Mesothelial cell of epicardium (in vitro differentiated cells): ENCODE data around the gene AJM1. TPM values are rescaled to one million over a fixed set of nuclear protein-coding genes. Genes with fewer than 3 reads are reported as not detected.
A peak's percentile ranks its signal among the peaks of the same experiment; 100 is the strongest.

Experiments used
- DNase-seq, 2 experiments: peaks; one replicate each; pipeline ENCODE4 v3.0.0; 2021; ENCODE audit warnings: low spot score in 2 of 2; ENCODE audit not compliant: unreplicated experiment in 2 of 2
- H3K27ac Mint-ChIP-seq: 2 replicates; pipeline ENCODE4 v1.8.0; 2021; ENCODE audit warnings: mixed read lengths
- H3K27me3 Mint-ChIP-seq: 2 replicates; pipeline ENCODE4 v1.8.0; 2021; ENCODE audit warnings: low read depth, mixed read lengths
- H3K36me3 Mint-ChIP-seq: 2 replicates; pipeline ENCODE4 v1.8.0; 2021; ENCODE audit warnings: mixed read lengths
- H3K4me1 Mint-ChIP-seq: 2 replicates; pipeline ENCODE4 v1.8.0; 2021; ENCODE audit warnings: mixed read lengths
- H3K4me3 Mint-ChIP-seq: 2 replicates; pipeline ENCODE4 v1.8.0; 2021; ENCODE audit warnings: mild to moderate bottlenecking, moderate library complexity, mixed read lengths
- H3K9me3 Mint-ChIP-seq: 2 replicates; pipeline ENCODE4 v1.8.0; 2021; ENCODE audit warnings: mixed read lengths
- microRNA-seq: library from miRNA; unstranded; fragments of <30 nt; microRNA quantifications from one replicate; pipeline ENCODE4 v1.2.0, GENCODE V29; 2021; ENCODE audit warnings: inconsistent platforms, mixed read lengths
- total RNA-seq: library from RNA; stranded (reverse); gene quantifications from 3 replicates; pipeline ENCODE4 v1.2.1, GENCODE V29; 2021
- TF ChIP-seq, protein P1 (sequence below): fragments of 200-600 bp; sonication (generic); IDR thresholded peaks from one replicate; pipeline ENCODE4 v1.5.0; 2021; ENCODE audit warnings: antibody characterized with exemption; ENCODE audit not compliant: unreplicated experiment

Gene AJM1
- total RNA-seq, 1 donor from 2014 or later: 3.6 TPM

- DNase-seq: peak; percentile 97 to 99
- TF ChIP-seq, protein P1, sequence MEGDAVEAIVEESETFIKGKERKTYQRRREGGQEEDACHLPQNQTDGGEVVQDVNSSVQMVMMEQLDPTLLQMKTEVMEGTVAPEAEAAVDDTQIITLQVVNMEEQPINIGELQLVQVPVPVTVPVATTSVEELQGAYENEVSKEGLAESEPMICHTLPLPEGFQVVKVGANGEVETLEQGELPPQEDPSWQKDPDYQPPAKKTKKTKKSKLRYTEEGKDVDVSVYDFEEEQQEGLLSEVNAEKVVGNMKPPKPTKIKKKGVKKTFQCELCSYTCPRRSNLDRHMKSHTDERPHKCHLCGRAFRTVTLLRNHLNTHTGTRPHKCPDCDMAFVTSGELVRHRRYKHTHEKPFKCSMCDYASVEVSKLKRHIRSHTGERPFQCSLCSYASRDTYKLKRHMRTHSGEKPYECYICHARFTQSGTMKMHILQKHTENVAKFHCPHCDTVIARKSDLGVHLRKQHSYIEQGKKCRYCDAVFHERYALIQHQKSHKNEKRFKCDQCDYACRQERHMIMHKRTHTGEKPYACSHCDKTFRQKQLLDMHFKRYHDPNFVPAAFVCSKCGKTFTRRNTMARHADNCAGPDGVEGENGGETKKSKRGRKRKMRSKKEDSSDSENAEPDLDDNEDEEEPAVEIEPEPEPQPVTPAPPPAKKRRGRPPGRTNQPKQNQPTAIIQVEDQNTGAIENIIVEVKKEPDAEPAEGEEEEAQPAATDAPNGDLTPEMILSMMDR: no peak
- Mint-ChIP-seq H3K9me3 (no peaks in the 10 kb centered on the region), H3K4me3 (peak within 1 kb of the TSS; percentile 74), H3K27me3 (no peaks in the 10 kb centered on the region), H3K36me3 (no peaks in the 10 kb centered on the region), H3K4me1 (peaks cover 8% of the 10 kb centered on the region), H3K27ac (peak within 1 kb of the TSS; percentile 76)
Measured at GRCh38 chr9:136885950-136886578, 43.8 kb downstream of the AJM1 start, which contains the start of gene TRAF2. TRAF2 (plus strand) TSS chr9:136886516; CDS start chr9:136898741, 12,225 bp downstream.

- Mint-ChIP-seq H3K4me3 (peak overlapping the region; percentile 74), H3K27ac (peak overlapping the region; percentile 76)
- DNase-seq: peak in 1 of 2 experiments; percentile 57
Measured at GRCh38 chr9:136886610-136887597, 44.6 kb downstream of the AJM1 start.

DNA sequence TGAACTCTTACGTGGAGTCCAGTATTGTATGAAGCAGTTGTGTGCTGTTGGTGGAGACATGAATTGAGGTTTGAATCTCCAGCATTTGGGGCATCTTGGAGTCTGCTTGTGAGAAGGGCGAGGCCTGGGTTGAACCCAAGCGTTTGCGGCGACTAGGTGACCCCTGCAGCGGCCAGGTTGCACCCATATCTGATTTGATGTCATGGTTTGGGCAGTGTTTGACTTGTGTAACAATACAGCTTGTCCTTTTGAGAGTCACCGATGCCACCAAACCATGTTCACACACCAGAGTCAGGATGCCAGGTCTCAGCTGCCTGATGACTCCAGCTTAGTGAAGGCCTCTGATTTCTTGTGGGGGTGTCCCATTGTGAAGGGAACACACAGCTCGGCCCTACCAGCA is 46.2 kb downstream of the AJM1 start:
- H3K4me1 Mint-ChIP-seq: peaks cover 8% of the 10 kb centered on the region
- TF ChIP-seq, protein P1: no peak
- H3K9me3 Mint-ChIP-seq: no peaks in the 10 kb centered on the region
- H3K27me3 Mint-ChIP-seq: no peaks in the 10 kb centered on the region
- DNase-seq: no peak
- no peak overlapping the region for H3K27ac Mint-ChIP-seq
- no peaks in the 10 kb centered on the region for H3K36me3 Mint-ChIP-seq
- H3K4me3 Mint-ChIP-seq: no peak overlapping the region

More at GRCh38 chr9:136886610-136887597, 44.6 kb downstream of the AJM1 start:
- H3K36me3 Mint-ChIP-seq: no peaks in the 10 kb centered on the region
- TF ChIP-seq, protein P1: no peak
- H3K4me1 Mint-ChIP-seq: peaks cover 8% of the 10 kb centered on the region
- no peaks in the 10 kb centered on the region for H3K9me3 Mint-ChIP-seq
- H3K27me3 Mint-ChIP-seq: no peaks in the 10 kb centered on the region

- no peaks in the 10 kb centered on the region for H3K9me3 Mint-ChIP-seq
- TF ChIP-seq, protein P1: no peak
- peaks cover 8% of the 10 kb centered on the region for H3K4me1 Mint-ChIP-seq
- peaks cover 2% of the 10 kb centered on the region for H3K36me3 Mint-ChIP-seq
- no peak overlapping the region for H3K27ac Mint-ChIP-seq
- no peak for DNase-seq
- H3K4me3 Mint-ChIP-seq: no peak overlapping the region
- no peaks in the 10 kb centered on the region for H3K27me3 Mint-ChIP-seq
Measured at GRCh38 chr9:136889858-136890257, 47.6 kb downstream of the AJM1 start.

GRCh38 chr9:136890661-136891060 is 48.4 kb downstream of the AJM1 start:
- no peak for DNase-seq
- no peak overlapping the region for H3K4me3 Mint-ChIP-seq
- H3K36me3 Mint-ChIP-seq: peaks cover 2% of the 10 kb centered on the region
- H3K27me3 Mint-ChIP-seq: no peaks in the 10 kb centered on the region
- H3K4me1 Mint-ChIP-seq: peaks cover 8% of the 10 kb centered on the region
- no peaks in the 10 kb centered on the region for H3K9me3 Mint-ChIP-seq
- TF ChIP-seq, protein P1: no peak
- H3K27ac Mint-ChIP-seq: no peak overlapping the region

Small RNAs within 50 kb of the gene (microRNA-seq; reads per million reads assigned to microRNA genes)
- gene MIR4292: not detected
- gene MIR4479: 1.8 reads per million

Other genes starting within 250 kb of the AJM1 start
- gene EGFL7, start 179.6 kb upstream of the AJM1 start, total RNA-seq: 35.6 to 39.3 TPM (median 38.2 TPM) in 3 replicates
- gene AGPAT2, start 155.0 kb upstream of the AJM1 start, total RNA-seq: 32.8 to 36.1 TPM (median 34.9 TPM) in 3 replicates
- 56.2 to 60.5 TPM (median 58.1 TPM) in 3 replicates for gene DIPK1B, start 129.9 kb upstream of the AJM1 start, total RNA-seq
- 0.20 to 0.51 TPM (median 0.29 TPM) in 3 replicates for gene LCN10, start 99.5 kb upstream of the AJM1 start, total RNA-seq
- not detected in 3 replicates for gene LCN6, start 94.0 kb upstream of the AJM1 start, total RNA-seq
- gene LCN8, start 84.2 kb upstream of the AJM1 start, total RNA-seq: not detected in 3 replicates
- gene LCN15, start 78.0 kb upstream of the AJM1 start, total RNA-seq: 1.3 to 3.5 TPM (median 1.9 TPM) in 3 replicates
- 70.4 to 72.4 TPM (median 71.7 TPM) in 3 replicates for gene TMEM141, start 51.1 kb upstream of the AJM1 start, total RNA-seq
- gene CCDC183, start 46.1 kb upstream of the AJM1 start, total RNA-seq: 25.1 to 29.1 TPM (median 26.5 TPM) in 3 replicates
- 120 to 124 TPM (median 122 TPM) in 3 replicates for gene RABL6, start 34.5 kb upstream of the AJM1 start, total RNA-seq
- 159 to 168 TPM (median 168 TPM) in 3 replicates for gene PHPT1, start 6.9 kb downstream of the AJM1 start, total RNA-seq
- gene MAMDC4, start 9.9 kb downstream of the AJM1 start, total RNA-seq: 20.1 to 22.6 TPM (median 20.3 TPM) in 3 replicates
- gene EDF1, start 23.8 kb downstream of the AJM1 start, total RNA-seq: 275 to 294 TPM (median 275 TPM) in 3 replicates
- 16.0 to 18.1 TPM (median 17.4 TPM) in 3 replicates for gene TRAF2, start 44.0 kb downstream of the AJM1 start, total RNA-seq
- gene FBXW5, start 102.3 kb downstream of the AJM1 start, total RNA-seq: 58.9 to 62.3 TPM (median 59.8 TPM) in 3 replicates
- gene C8G, start 102.8 kb downstream of the AJM1 start, total RNA-seq: 1.5 to 2.5 TPM (median 1.5 TPM) in 3 replicates
- gene LCN12, start 109.8 kb downstream of the AJM1 start, total RNA-seq: 13.3 to 15.9 TPM (median 13.8 TPM) in 3 replicates
- gene PTGDS, start 135.0 kb downstream of the AJM1 start, total RNA-seq: 52.6 to 58.0 TPM (median 53.5 TPM) in 3 replicates
- gene LCNL1, start 140.5 kb downstream of the AJM1 start, total RNA-seq: 4.7 to 5.7 TPM (median 5.5 TPM) in 3 replicates
- gene PAXX, start 149.9 kb downstream of the AJM1 start, total RNA-seq: 51.1 to 58.3 TPM (median 53.1 TPM) in 3 replicates
- gene CLIC3, start 154.1 kb downstream of the AJM1 start, total RNA-seq: 1.5 to 2.9 TPM (median 1.7 TPM) in 3 replicates
- 57.7 to 59.3 TPM (median 58.7 TPM) in 3 replicates for gene ABCA2, start 185.8 kb downstream of the AJM1 start, total RNA-seq
- gene FUT7, start 189.6 kb downstream of the AJM1 start, total RNA-seq: 0.09 to 0.13 TPM in 2 of 3 replicates, not detected in the other
- gene NPDC1, start 203.7 kb downstream of the AJM1 start, total RNA-seq: 75.8 to 84.0 TPM (median 77.9 TPM) in 3 replicates
- gene ENTPD2, start 211.6 kb downstream of the AJM1 start, total RNA-seq: 4.8 to 6.3 TPM (median 5.2 TPM) in 3 replicates
- gene SAPCD2, start 228.1 kb downstream of the AJM1 start, total RNA-seq: 5.7 to 6.2 TPM (median 5.9 TPM) in 3 replicates
- 4.6 to 5.7 TPM (median 5.5 TPM) in 3 replicates for gene UAP1L1, start 235.0 kb downstream of the AJM1 start, total RNA-seq
- 61.1 to 65.1 TPM (median 61.2 TPM) in 3 replicates for gene MAN1B1, start 244.5 kb downstream of the AJM1 start, total RNA-seq